Measurements from ENCODE around the gene ZP2. TPM values are rescaled to one million over a fixed set of nuclear protein-coding genes. Genes with fewer than 3 reads are reported as not detected.

The ZP2 gene
- total and polyA plus RNA-seq, 3 donors from 2014 or later = 0.18 to 0.31 TPM; not detected in 1

- Histone ChIP-seq H3K9me3 (no peaks in the 10 kb centered on the region), H3K27me3 (no peaks in the 10 kb centered on the region), H3K4me1 (no peaks in the 10 kb centered on the region), H3K4me3 (no peak overlapping the region), H3K27ac (no peak overlapping the region), H3K36me3 (ENCODE audit: low read depth, missing control alignments) (no peaks in the 10 kb centered on the region)
- DNase-seq = no peak
- intact Hi-C loops (cut with DNase I; ENCODE audit: low total_unique reads) = no loop called here
- no peak for TF ChIP-seq POLR2A (IDR thresholded peaks at IDR 0.05)
- TF ChIP-seq CTCF (IDR thresholded peaks at IDR 0.05) = no peak
- 38 to 46% methylated on average over 6 of the region's 6 CpGs for WGBS, 2 donors
Observed at GRCh38 chr16:21194771-21195301, 16.5 kb downstream of the ZP2 start.

GRCh38 chr16:21192991-21193390, 18.4 kb downstream of the ZP2 start:
- 50 to 68% methylated on average over 1 of the region's 1 CpG for WGBS, 2 donors
- no peak overlapping the region for H3K4me3 ChIP-seq
- TF ChIP-seq POLR2A (IDR thresholded peaks at IDR 0.05) (no peak), CTCF (IDR thresholded peaks at IDR 0.05) (no peak)
- H3K4me1 ChIP-seq = peaks cover 4% of the 10 kb centered on the region
- no peaks in the 10 kb centered on the region for H3K9me3 ChIP-seq
- H3K36me3 ChIP-seq (ENCODE audit: low read depth, missing control alignments) = no peaks in the 10 kb centered on the region
- no peak overlapping the region for H3K27ac ChIP-seq
- no peak for DNase-seq
- H3K27me3 ChIP-seq = no peaks in the 10 kb centered on the region
- intact Hi-C loops (cut with DNase I; ENCODE audit: low total_unique reads) = no loop called here

- DNase-seq = no peak
- TF ChIP-seq CTCF (IDR thresholded peaks at IDR 0.05) (no peak), POLR2A (IDR thresholded peaks at IDR 0.05) (no peak)
- peaks cover 4% of the 10 kb centered on the region for H3K4me1 ChIP-seq
- intact Hi-C loops (cut with DNase I; ENCODE audit: low total_unique reads) = no loop called here
- H3K4me3 ChIP-seq = no peak overlapping the region
- no peaks in the 10 kb centered on the region for H3K27me3 ChIP-seq
- H3K27ac ChIP-seq = no peak overlapping the region
- no peaks in the 10 kb centered on the region for H3K9me3 ChIP-seq
- no peaks in the 10 kb centered on the region for H3K36me3 ChIP-seq (ENCODE audit: low read depth, missing control alignments)
Observed at GRCh38 chr16:21190599-21190998, 20.8 kb downstream of the ZP2 start.

- 94 to 95% methylated on average over 4 of the region's 4 CpGs for WGBS, 2 donors
- Histone ChIP-seq H3K27ac (no peak overlapping the region), H3K9me3 (no peaks in the 10 kb centered on the region), H3K4me3 (no peak overlapping the region), H3K27me3 (no peaks in the 10 kb centered on the region), H3K4me1 (peaks cover 4% of the 10 kb centered on the region), H3K36me3 (ENCODE audit: low read depth, missing control alignments) (no peaks in the 10 kb centered on the region)
- intact Hi-C loops (cut with DNase I; ENCODE audit: low total_unique reads) = no loop called here
- DNase-seq = no peak
- TF ChIP-seq POLR2A (IDR thresholded peaks at IDR 0.05) (no peak), CTCF (IDR thresholded peaks at IDR 0.05) (no peak)
Observed at GRCh38 chr16:21190013-21190412, 21.4 kb downstream of the ZP2 start.

- no peaks in the 10 kb centered on the region for H3K27me3 ChIP-seq
- H3K36me3 ChIP-seq (ENCODE audit: low read depth, missing control alignments) = no peaks in the 10 kb centered on the region
- H3K9me3 ChIP-seq = no peaks in the 10 kb centered on the region
- WGBS, 2 donors = 50 to 65% methylated on average over 5 of the region's 5 CpGs
- H3K27ac ChIP-seq = no peak overlapping the region
- H3K4me1 ChIP-seq = peaks cover 4% of the 10 kb centered on the region
- TF ChIP-seq POLR2A (IDR thresholded peaks at IDR 0.05) (no peak), CTCF (IDR thresholded peaks at IDR 0.05) (no peak)
- no peak overlapping the region for H3K4me3 ChIP-seq
- DNase-seq = no peak
- intact Hi-C loops (cut with DNase I; ENCODE audit: low total_unique reads) = no loop called here
Observed at GRCh38 chr16:21189311-21189710, 22.1 kb downstream of the ZP2 start.

All from testis (tissue), 3 donors.